Measurements from ENCODE around the gene CDKN2D. TPM values are rescaled to one million over a fixed set of nuclear protein-coding genes. Genes with fewer than 3 reads are reported as not detected.
"Not testable (repeated sequence)": the region's sequence is repeated elsewhere in the genome, so short reads cannot be mapped to it uniquely, and the experiment has no call there.

CDKN2D gene
- total RNA-seq, 4 donors from 2014 or later = 14.4 to 20.2 (median 15.9) TPM

- Histone ChIP-seq H3K4me3 (no peak overlapping the region), H3K9me3 (peaks cover 0 to 6% (median 0%) of the 10 kb centered on the region in 4 donors), H3K27me3 (no peaks in the 10 kb centered on the region), H3K27ac (no peak overlapping the region), H3K4me1 (peaks cover 0 to 5% (median 0%) of the 10 kb centered on the region in 4 donors), H3K36me3 (peaks cover 0 to 100% (median 41%) of the 10 kb centered on the region in 3 donors)
- WGBS, 2 donors = 70 to 79% methylated on average over 9 to 13 of the region's 13 CpGs
- TF ChIP-seq CTCF (IDR thresholded peaks at IDR 0.05) (no peak), POLR2A (IDR thresholded peaks at IDR 0.05) (no peak), EP300 (IDR thresholded peaks at IDR 0.05) (no peak)
- no peak for DNase-seq (ENCODE audit: low spot score in 2 of 2)
These were observed 15.6 kb downstream of the CDKN2D start for GRCh38 chr19:10553087-10553667.

GRCh38 chr19:10552510-10553053, 16.2 kb downstream of the CDKN2D start:
- H3K27ac ChIP-seq = no peak overlapping the region
- no peaks in the 10 kb centered on the region for H3K27me3 ChIP-seq
- peaks cover 0 to 6% (median 0%) of the 10 kb centered on the region in 4 donors for H3K9me3 ChIP-seq
- H3K36me3 ChIP-seq = peaks cover 0 to 98% (median 39%) of the 10 kb centered on the region in 3 donors
- TF ChIP-seq POLR2A (IDR thresholded peaks at IDR 0.05) = no peak
- no peak for TF ChIP-seq CTCF (IDR thresholded peaks at IDR 0.05)
- no peak for DNase-seq (ENCODE audit: low spot score in 2 of 2)
- H3K4me3 ChIP-seq = no peak overlapping the region
- 70 to 71% methylated on average over 12 of the region's 12 CpGs for WGBS, 2 donors
- H3K4me1 ChIP-seq = peaks cover 0 to 5% (median 0%) of the 10 kb centered on the region in 4 donors

- no peaks in the 10 kb centered on the region for H3K27me3 ChIP-seq
- no peak overlapping the region for H3K4me3 ChIP-seq
- 90 to 91% methylated on average over 9 to 11 of the region's 12 CpGs for WGBS, 2 donors
- H3K4me1 ChIP-seq = peaks cover 0 to 5% (median 0%) of the 10 kb centered on the region in 4 donors
- DNase-seq (ENCODE audit: low spot score in 2 of 2) = no peak
- TF ChIP-seq EP300 (IDR thresholded peaks at IDR 0.05) = no peak
- no peak for TF ChIP-seq POLR2A (IDR thresholded peaks at IDR 0.05)
- TF ChIP-seq CTCF (IDR thresholded peaks at IDR 0.05) = no peak
- H3K27ac ChIP-seq = no peak overlapping the region
- H3K9me3 ChIP-seq = peaks cover 0 to 6% (median 0%) of the 10 kb centered on the region in 4 donors
- H3K36me3 ChIP-seq = peaks cover 0 to 98% (median 38%) of the 10 kb centered on the region in 3 donors
These were observed 17.0 kb downstream of the CDKN2D start for GRCh38 chr19:10551698-10552301.

GRCh38 chr19:10551006-10551405, 17.8 kb downstream of the CDKN2D start:
- not testable (repeated sequence) for H3K4me3 ChIP-seq; H3K4me1 ChIP-seq; DNase-seq (ENCODE audit: low spot score in 2 of 2); H3K9me3 ChIP-seq; H3K27ac ChIP-seq; H3K27me3 ChIP-seq
- H3K36me3 ChIP-seq = peaks cover 0 to 98% (median 38%) of the 10 kb centered on the region in 3 donors
- whole genome bisulfite sequencing, 2 donors = 86 to 92% methylated on average over 9 of the region's 9 CpGs

GRCh38 chr19:10550336-10550735, 18.4 kb downstream of the CDKN2D start:
- H3K36me3 ChIP-seq = peaks cover 0 to 97% (median 38%) of the 10 kb centered on the region in 3 donors
- H3K4me3 ChIP-seq = no peak overlapping the region
- 81 to 92% methylated on average over 6 of the region's 6 CpGs for WGBS, 2 donors
- H3K9me3 ChIP-seq = peaks cover 0 to 6% (median 0%) of the 10 kb centered on the region in 4 donors
- no peak overlapping the region for H3K27ac ChIP-seq
- no peak for DNase-seq (ENCODE audit: low spot score in 2 of 2)
- no peaks in the 10 kb centered on the region for H3K27me3 ChIP-seq
- no peak for TF ChIP-seq CTCF (IDR thresholded peaks at IDR 0.05)
- no peak for TF ChIP-seq POLR2A (IDR thresholded peaks at IDR 0.05)
- TF ChIP-seq EP300 (IDR thresholded peaks at IDR 0.05) = no peak
- H3K4me1 ChIP-seq = peaks cover 0 to 7% (median 4%) of the 10 kb centered on the region in 4 donors

All from tibial nerve (tissue), 4 donors.